Endometrial microvascular endothelial cells (primary cell): Measurements from ENCODE around the gene ARID2. TPM values are rescaled to one million over a fixed set of nuclear protein-coding genes. Genes with fewer than 3 reads are reported as not detected.

Experiments used
- in situ Hi-C: cut with HindIII; loops from 2 replicates; pipeline ENCODE4 v1.10.0; 2017; ENCODE audit warnings: low sequenced_read_pairs, low pct_unique_long_range_greater_than_20kb; ENCODE audit errors: inconsistent ontology term
- total RNA-seq: library from RNA; depleted of rRNA; stranded (reverse); fragments of >200 nt; gene quantifications from one replicate; pipeline ENCODE4 v1.2.3, GENCODE V29; 2015; ENCODE audit errors: inconsistent ontology term

ARID2 gene
- total RNA-seq, 1 donor from 2014 or later = 8.8 TPM

GRCh38 chr12:45893240-45893639, 163.7 kb downstream of the ARID2 start:
- in situ Hi-C loops = no loop called here

GRCh38 chr12:45895961-45896360, 166.5 kb downstream of the ARID2 start:
- in situ Hi-C loops = no loop called here

DNA sequence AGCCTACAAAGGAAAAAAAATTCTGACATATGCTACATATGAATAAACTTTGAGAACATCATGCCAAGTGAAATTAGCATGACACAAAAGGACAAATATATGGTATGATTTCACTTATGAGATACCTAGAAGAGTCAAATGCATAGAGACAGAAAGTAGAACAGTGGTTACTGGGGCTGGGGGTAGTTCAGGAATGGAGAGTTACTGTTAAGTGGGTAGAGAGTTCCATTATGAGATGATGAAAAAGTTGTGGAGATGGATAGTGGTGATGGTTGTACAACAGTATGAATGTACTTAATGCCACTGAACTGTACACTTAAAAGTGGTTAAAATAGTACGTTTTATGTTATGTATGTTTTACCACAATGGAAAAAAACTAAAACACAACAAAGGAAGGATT, 168.6 kb downstream of the ARID2 start:
- in situ Hi-C loops = no loop called here

- in situ Hi-C loops = no loop called here
These were observed 178.4 kb downstream of the ARID2 start for GRCh38 chr12:45907955-45908354.

- in situ Hi-C loops = no loop called here
These were observed 179.7 kb downstream of the ARID2 start for GRCh38 chr12:45909041-45909713.

DNA sequence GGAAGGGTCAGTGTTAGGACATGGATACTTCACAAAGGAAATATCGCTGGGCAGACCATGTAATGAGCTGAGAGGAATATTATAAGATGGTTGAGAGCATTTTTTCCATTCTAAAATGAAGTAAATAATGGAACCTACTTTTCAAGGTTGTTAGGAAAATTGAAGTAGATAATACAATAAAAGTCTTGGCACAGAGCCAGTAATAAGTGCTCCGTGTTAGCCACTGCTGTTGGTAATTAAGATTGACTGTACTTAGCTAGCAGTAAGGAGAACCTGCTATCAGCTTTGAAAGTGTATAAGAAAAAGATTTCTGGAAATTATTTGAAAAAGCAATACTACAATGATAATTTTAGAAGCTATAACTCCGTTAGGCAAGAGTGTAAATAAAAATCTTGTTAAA, 183.3 kb downstream of the ARID2 start:
- in situ Hi-C loops = no loop called here

GRCh38 chr12:45913631-45914030, 184.1 kb downstream of the ARID2 start:
- in situ Hi-C loops = no loop called here

GRCh38 chr12:45914090-45914489, 184.6 kb downstream of the ARID2 start:
- in situ Hi-C loops = no loop called here

DNA sequence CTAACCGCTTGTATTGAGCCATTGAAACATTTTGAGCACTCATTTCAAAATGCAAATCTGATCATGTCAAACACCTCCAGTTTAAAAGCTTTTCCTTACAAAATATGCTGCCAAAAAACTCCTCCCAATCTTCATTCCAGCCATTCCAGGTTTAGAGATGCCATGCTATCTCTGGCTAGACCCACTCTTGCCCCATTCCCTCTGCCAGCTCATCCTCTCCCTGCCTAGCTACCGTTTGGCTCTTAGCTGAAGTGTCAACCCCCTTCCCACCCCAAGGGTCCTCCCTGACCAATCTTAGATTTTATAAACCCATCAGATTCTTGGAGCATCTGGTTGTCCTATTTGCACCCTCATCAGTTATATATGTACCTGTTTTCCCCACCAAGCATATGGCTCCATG, 185.9 kb downstream of the ARID2 start:
- in situ Hi-C loops = no loop called here

DNA sequence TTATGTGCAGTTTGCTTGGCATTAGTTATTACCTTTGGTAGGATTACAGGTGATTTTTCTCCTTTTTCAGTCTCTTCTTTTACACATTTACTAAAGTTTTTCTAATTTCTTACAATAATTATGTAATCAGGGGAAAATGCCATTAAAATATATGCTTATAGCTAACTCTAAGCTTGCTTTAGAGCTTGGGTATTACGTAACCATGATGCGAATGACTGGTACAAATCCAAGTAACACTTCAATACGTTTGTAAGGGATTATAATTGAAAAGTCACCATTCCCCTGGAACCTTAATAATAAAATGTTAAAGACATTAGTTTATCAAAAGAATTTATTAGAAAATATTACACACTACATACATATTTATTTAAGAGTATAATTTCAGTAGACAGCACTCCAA, 189.3 kb downstream of the ARID2 start:
- in situ Hi-C loops = no loop called here

GRCh38 chr12:45928309-45928708, 198.8 kb downstream of the ARID2 start:
- in situ Hi-C loops = no loop called here

DNA sequence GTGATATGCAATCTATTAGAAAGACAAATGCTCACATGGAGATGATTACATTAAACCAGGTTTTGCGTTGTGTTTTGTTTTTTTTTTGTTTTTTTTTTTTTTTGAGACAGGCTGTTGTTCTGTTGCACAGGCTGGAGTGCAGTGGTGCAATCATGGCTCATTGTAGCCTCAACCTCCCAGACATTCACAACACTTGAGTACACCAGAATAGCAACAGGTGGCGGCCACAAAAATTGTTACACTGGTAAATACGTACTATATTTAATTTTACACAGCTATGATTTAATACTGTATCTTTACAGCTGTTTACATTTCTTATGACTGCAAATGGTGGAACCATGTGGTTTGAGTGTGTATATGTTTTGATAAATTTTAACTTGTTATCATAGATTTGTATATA, 200.9 kb downstream of the ARID2 start:
- in situ Hi-C loops = no loop called here

DNA sequence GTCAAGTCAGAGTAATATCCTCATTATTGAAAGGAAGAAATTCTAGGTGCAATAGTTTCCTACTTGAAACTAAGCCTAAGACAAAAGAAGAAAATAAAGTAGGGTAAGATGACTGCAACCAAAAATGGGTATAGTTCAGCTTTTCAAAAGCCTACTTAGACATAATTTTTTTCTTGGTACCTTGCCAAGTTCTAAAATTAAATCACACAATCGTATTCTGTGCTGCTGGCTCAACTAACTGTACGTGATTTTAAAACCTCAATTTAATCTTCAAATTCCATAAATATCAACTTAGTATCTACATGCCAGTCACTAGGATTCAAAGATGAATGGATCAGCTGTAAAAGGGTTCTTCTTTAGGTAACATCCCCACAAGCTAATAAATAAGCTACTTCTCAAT, 204.0 kb downstream of the ARID2 start:
- in situ Hi-C loops = no loop called here

DNA sequence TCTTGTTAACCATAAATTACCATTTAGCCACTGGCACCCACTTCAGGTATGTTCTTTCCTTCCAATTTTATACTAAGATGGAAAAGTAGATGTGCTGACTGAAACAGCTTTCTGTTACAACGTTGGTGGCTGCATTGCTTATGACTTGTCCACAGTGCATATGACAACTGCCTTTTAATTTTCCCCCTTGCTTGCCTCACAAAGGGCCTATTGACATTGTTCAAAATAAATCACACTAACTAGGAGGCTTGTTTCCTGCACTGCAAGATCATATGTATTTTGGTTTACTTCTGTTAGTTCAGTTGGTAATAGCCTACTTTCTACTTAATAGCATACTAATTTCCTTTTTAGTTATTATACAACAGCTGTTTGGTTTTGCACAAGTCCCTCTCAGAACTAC, 205.4 kb downstream of the ARID2 start:
- in situ Hi-C loops = no loop called here

- in situ Hi-C loops = no loop called here
These were observed 209.1 kb downstream of the ARID2 start for GRCh38 chr12:45938566-45938965.

DNA sequence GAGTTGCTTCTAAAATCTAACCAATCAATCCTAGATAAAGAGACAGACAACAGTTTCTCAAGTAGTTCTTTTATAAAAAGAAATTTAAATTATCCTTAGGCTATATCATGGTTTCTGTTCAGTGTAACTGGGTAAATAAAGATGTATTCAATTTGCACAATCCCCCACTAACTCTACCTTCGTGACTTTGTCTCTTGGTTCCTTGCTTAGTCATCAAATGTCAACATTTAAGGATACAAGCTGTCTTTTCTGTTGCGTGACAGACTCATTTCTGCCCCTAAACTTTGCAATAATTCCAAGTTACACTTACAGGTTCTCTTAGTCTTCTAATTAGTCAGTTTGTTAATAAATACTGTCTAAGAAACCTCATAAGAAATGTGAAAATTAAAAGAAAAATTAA, 210.3 kb downstream of the ARID2 start:
- in situ Hi-C loops = no loop called here

GRCh38 chr12:45944771-45945170, 215.3 kb downstream of the ARID2 start:
- in situ Hi-C loops = no loop called here

- in situ Hi-C loops = no loop called here
These were observed 216.9 kb downstream of the ARID2 start for GRCh38 chr12:45946435-45946834.

DNA sequence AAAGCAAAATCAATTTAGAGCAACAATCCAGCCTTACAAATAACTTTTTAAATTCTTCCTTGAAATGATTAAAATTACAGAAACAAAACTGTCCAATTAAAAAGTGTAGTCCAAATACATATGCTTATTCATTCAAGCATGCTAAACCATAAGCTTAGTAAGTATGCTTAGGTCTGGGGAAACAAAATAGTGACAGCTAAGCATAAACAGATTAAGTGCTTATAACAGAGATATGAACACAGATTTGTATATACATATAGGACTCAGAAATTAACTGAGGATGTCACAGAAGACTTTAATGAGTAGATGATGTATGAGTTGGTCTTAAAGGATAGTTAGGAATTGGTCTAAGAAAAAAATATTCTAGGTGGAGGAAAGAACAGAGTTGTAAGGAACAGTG, 219.0 kb downstream of the ARID2 start:
- in situ Hi-C loops = no loop called here
